KG1 (cell line): ENCODE measurements around the gene DAB2IP.

Experiments
- DNase-seq: peaks from one replicate; lab custom pipeline; 2025; lab: John Stamatoyannopoulos, UW

DAB2IP gene

GRCh38 chr9:121626012-121626411 is 25.4 kb upstream of the DAB2IP start:
- DNase-seq, result no peak

- no peak for DNase-seq
Measured at GRCh38 chr9:121627427-121627826, 24.0 kb upstream of the DAB2IP start.

- DNase-seq, result no peak
Measured at GRCh38 chr9:121628401-121628800, 23.0 kb upstream of the DAB2IP start.

GRCh38 chr9:121631115-121631514 is 20.3 kb upstream of the DAB2IP start:
- DNase-seq, result no peak

- DNase-seq, result no peak
Measured at GRCh38 chr9:121631978-121632418, 19.4 kb upstream of the DAB2IP start.

GRCh38 chr9:121633119-121633714 is 18.2 kb upstream of the DAB2IP start:
- no peak for DNase-seq

GRCh38 chr9:121633736-121634135 is 17.7 kb upstream of the DAB2IP start:
- no peak for DNase-seq

GRCh38 chr9:121634329-121635261 is 16.8 kb upstream of the DAB2IP start:
- peak; percentile 63 for DNase-seq

- DNase-seq, result no peak
Measured at GRCh38 chr9:121635300-121635876, 16.0 kb upstream of the DAB2IP start.

GRCh38 chr9:121636341-121636865 is 15.0 kb upstream of the DAB2IP start:
- no peak for DNase-seq

- DNase-seq, result no peak
Measured at GRCh38 chr9:121636978-121637712, 14.3 kb upstream of the DAB2IP start.

GRCh38 chr9:121637713-121638220 is 13.7 kb upstream of the DAB2IP start:
- no peak for DNase-seq

- DNase-seq, result no peak
Measured at GRCh38 chr9:121638399-121638798, 13.0 kb upstream of the DAB2IP start.

GRCh38 chr9:121638901-121639592 is 12.4 kb upstream of the DAB2IP start:
- DNase-seq, result no peak

- no peak for DNase-seq
Measured at GRCh38 chr9:121639619-121640018, 11.8 kb upstream of the DAB2IP start.

GRCh38 chr9:121640076-121640475 is 11.4 kb upstream of the DAB2IP start:
- no peak for DNase-seq

- no peak for DNase-seq
Measured at GRCh38 chr9:121640491-121641223, 10.8 kb upstream of the DAB2IP start.

GRCh38 chr9:121641224-121641611 is 10.2 kb upstream of the DAB2IP start:
- DNase-seq, result no peak

- DNase-seq, result no peak
Measured at GRCh38 chr9:121642758-121643157, 8.7 kb upstream of the DAB2IP start.

- no peak for DNase-seq
Measured at GRCh38 chr9:121643473-121643872, 8.0 kb upstream of the DAB2IP start.
